GM13977 (cell line): ENCODE results near the gene KCNQ1.

Experiments used
- DNase-seq: peaks from one replicate; pipeline ENCODE4 v3.0.0; 2012; ENCODE audit warnings: low spot score
- in situ Hi-C: fragments of 300-500 bp; cut with MboI; formaldehyde crosslinking; loops from one replicate; pipeline ENCODE4 v1.12.0; 2022; ENCODE audit warnings: low sequenced_read_pairs, low pct_unique_long_range_greater_than_20kb, mixed read lengths, inconsistent platforms; ENCODE audit not compliant: unreplicated experiment
- TF ChIP-seq, protein P1 (sequence below): IDR thresholded peaks from 2 replicates; pipeline ENCODE4 v1.5.1; 2012; ENCODE audit warnings: mild to moderate bottlenecking, control low read depth; ENCODE audit not compliant: insufficient read depth; ENCODE audit errors: extremely low read depth, missing control alignments

The KCNQ1 gene

DNA sequence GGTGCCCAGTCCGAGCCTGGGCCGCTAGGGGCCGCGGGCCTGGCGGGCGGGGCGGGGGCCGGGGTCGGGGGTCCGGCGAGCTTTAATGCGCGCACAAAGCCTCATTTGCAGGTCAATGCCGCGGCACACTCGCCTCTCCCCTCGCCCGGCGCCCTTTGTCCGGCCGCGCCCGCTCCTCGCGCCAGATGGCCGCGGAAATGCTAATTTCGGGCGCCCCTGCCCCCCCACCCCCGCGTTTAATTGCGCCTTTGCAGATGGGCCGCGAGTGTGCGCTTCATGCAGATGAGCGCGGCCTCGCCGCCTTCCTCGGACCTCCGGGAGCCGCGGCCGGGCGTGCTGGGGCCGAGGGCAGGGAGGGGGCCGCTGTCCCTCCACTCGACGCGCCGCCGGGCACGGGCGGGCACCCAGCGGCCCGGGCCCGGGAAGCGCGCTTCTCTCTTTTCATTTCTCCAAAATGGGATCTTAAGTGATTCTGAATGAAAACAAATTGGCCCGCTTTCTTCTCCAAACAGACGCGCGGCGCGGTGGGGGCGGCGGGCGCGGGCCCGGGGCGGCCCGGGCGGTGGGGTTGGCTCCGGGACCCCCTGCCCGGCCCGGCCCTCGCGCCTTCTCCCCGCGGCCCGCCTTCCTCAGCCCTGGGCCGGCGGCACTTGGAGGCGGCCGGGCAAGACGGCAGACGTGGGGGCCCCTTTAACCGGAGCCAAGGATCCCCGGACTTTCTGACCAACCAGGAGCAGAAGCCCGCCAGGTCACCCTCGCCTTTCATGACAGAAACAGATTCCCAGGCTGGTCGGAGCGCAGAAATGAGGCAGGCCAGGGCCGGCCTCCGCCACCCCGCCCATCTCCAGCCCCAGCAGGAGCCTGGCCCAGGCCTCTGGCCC, 417.8 kb downstream of the KCNQ1 start:
- TF ChIP-seq, protein P1, sequence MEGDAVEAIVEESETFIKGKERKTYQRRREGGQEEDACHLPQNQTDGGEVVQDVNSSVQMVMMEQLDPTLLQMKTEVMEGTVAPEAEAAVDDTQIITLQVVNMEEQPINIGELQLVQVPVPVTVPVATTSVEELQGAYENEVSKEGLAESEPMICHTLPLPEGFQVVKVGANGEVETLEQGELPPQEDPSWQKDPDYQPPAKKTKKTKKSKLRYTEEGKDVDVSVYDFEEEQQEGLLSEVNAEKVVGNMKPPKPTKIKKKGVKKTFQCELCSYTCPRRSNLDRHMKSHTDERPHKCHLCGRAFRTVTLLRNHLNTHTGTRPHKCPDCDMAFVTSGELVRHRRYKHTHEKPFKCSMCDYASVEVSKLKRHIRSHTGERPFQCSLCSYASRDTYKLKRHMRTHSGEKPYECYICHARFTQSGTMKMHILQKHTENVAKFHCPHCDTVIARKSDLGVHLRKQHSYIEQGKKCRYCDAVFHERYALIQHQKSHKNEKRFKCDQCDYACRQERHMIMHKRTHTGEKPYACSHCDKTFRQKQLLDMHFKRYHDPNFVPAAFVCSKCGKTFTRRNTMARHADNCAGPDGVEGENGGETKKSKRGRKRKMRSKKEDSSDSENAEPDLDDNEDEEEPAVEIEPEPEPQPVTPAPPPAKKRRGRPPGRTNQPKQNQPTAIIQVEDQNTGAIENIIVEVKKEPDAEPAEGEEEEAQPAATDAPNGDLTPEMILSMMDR: no peak
- DNase-seq: no peak
- in situ Hi-C loops: no loop called here

DNA sequence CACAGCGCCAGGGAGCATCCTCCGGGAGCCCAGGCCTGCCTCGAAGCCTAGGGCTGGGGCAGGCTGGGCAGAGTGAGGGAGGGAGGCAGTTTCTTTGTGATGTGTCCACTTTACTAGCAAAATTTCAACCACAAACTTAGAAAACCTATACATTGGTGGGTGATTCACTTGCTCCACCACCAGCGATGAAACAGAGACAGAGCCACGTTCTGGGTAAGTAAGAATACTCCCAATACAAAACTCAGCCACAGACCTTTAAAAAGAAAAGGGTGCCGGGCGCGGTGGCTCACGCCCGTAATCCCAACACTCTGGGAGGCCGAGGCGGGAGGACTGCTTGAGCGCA, 418.4 kb downstream of the KCNQ1 start:
- no peak for DNase-seq
- in situ Hi-C loops: no loop called here

DNA sequence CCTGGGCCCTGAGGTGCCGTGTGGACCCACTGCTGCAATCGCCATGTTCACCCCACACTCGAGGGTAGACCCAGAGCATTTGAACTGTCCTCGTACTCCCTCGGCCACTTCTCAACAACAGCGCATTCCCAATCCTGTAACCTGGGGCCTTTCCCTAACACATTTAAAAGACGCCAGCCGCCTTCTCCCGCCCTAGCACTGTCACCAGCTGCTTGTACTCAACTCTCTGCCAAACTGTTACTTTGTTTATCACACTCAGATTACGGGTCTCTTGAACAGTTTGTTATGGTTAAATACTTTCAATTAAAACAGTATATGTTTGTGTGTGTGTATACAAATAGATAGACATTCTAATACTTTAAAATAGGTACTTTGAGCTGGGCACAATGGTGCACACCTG, 420.1 kb downstream of the KCNQ1 start:
- in situ Hi-C loops: no loop called here
- DNase-seq: no peak
- TF ChIP-seq, protein P1: no peak

More for the DNA sequence above, 418.4 kb downstream of the KCNQ1 start:
- TF ChIP-seq, protein P1: no peak

DNA sequence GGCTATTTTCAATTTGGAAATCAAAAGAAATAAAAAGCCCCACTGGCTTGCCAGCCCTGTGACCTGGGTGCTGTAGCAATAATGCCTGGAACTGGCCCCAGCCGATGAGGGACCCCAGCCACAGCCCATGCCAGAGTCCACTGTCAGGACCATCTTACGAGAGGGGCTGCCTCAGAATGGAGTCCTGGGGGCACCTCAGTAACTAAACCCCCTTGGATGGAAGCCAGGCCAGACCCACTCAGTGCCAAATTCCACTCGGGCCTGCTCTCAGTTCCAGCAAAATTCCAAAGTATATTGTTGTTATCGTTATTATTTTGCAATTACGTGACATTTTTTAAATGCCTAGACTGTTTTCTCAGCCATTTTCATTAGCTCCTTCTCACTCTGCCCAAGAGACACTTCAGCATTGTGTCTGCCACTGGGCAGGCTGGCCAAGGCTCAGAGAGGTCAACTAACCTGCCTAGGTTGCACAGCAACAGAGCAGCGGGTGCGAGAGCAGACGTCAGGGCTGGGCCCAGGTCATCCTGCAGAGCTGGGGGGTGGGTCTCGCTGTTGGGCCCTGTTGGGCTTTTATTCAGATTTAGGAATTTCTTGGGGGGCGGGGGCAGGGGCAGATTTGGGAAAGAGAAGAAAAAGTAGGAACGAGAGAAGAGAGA, 421.2 kb downstream of the KCNQ1 start:
- no peak for DNase-seq
- in situ Hi-C loops: no loop called here
- TF ChIP-seq, protein P1: no peak

DNA sequence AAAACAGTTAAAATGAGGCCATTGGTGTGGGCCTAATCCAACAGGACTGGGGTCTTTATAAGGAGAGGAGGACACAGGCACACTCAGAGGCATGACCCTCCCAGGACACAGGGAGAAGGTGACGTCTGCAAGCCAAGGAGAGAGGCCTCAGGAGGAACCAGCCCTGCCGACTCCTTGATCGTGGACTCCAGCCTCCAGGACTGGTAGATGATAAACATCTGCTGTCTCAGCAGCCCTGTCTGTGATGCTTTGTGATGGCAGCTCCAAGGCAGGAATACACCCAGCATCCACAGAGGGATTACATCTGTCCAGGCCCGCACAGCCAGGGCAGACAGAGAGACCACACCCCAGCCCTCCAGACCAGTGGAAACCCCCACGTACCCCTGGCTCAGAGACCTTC, 422.3 kb downstream of the KCNQ1 start:
- in situ Hi-C loops: no loop called here
- TF ChIP-seq, protein P1: no peak
- no peak for DNase-seq

DNA sequence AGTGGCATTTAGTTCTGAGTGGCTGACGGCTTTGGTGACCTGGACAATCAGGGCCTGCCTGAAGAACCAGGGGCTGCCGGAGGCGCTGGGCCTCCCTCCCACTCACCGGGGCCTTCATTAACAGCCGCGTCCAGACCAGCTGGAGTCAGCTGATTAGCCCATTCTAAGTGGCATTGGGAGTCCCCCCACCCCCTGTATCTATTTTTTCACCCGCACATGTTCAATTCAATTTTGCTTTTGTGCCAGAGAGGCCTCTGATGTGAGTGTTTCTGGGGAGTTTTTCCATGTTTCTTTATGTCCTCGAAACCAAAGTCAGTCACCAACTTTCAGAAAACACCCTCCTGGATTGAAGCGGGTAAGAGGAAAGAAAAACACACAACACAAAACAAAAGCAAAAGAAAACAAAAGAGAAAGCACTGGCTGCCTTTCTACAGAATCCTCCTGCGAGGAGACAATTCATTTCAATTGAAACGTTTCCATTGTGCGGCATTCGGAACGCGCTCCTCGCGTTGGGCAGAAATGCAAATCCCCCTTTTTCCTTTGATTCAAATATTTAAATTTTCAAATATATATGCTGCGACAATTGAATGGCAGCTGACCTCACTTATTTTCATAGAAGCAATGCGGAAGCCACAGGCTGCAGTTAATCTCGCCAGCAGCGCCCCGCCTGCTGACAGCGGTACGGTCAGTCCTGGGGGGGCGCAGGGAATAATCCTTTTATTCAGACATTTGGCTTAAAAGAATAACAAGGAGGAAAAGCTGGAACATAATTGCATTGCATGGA, 423.1 kb downstream of the KCNQ1 start:
- DNase-seq: no peak
- in situ Hi-C loops: no loop called here
- TF ChIP-seq, protein P1: no peak
